ENCODE measurements around the gene MED17. TPM values are rescaled to one million over a fixed set of nuclear protein-coding genes. Genes with fewer than 3 reads are reported as not detected.

Gene MED17, protein sequence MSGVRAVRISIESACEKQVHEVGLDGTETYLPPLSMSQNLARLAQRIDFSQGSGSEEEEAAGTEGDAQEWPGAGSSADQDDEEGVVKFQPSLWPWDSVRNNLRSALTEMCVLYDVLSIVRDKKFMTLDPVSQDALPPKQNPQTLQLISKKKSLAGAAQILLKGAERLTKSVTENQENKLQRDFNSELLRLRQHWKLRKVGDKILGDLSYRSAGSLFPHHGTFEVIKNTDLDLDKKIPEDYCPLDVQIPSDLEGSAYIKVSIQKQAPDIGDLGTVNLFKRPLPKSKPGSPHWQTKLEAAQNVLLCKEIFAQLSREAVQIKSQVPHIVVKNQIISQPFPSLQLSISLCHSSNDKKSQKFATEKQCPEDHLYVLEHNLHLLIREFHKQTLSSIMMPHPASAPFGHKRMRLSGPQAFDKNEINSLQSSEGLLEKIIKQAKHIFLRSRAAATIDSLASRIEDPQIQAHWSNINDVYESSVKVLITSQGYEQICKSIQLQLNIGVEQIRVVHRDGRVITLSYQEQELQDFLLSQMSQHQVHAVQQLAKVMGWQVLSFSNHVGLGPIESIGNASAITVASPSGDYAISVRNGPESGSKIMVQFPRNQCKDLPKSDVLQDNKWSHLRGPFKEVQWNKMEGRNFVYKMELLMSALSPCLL
- polyA plus RNA-seq (ENCODE audit: low read depth in 6 of 6) = 10 to 100 TPM; 15.0 to 36.0 (median 19.2) TPM

DNA sequence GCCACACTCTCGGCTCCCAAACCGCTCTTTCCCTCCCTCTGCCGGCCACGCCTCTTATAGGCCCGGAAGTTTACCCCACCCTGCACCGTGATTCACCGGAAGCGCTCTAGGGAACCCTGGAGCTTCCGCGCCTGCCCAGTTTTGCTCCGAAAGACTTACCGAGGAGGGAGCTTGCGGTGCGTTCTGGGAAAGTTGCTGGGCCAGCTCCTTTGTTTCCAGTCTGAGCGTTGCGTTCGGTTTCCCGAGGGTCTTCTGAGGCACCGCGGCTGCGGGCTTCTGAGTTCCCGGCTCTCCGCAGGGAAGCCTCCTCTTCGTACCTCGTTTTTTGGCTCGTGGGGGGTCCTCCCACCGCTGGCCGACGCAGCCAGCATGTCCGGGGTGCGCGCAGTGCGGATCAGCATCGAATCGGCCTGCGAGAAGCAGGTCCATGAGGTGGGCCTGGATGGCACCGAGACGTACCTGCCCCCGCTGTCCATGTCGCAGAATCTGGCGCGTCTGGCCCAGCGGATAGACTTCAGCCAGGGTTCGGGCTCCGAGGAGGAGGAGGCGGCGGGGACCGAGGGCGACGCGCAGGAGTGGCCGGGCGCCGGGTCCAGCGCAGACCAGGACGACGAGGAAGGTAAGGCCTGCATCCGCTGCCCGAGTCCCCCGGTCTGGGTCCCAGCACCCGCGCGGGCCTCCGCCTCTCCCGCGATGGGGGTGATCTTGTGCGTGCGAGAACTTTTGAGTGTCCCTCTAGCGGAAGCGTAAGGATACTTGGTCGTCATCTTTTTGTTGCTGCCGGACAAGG lies at the start of gene MED17:
TSS of gene MED17 (plus strand) at position 138 of the 790 bp plus-strand sequence. CDS start at position 370, 232 bp downstream.
- H3K9me3 Mint-ChIP-seq = no peaks in the 10 kb centered on the region
- ATAC-seq (ENCODE audit: low read depth in 2 of 2) = peak; percentile 93
- peak within 1 kb of the TSS; percentile 90 to 100 (median 98) for H3K4me3 Mint-ChIP-seq
- H3K4me1 Mint-ChIP-seq = peaks cover 26 to 39% (median 37%) of the 10 kb centered on the region in 3 donors
- DNase-seq = peak; percentile 81
- peaks cover 0 to 13% of the 10 kb centered on the region in 2 donors for H3K36me3 Mint-ChIP-seq
- H3K27me3 Mint-ChIP-seq = no peaks in the 10 kb centered on the region
- peak within 1 kb of the TSS; percentile 79 to 97 (median 90) for H3K27ac Mint-ChIP-seq

DNA sequence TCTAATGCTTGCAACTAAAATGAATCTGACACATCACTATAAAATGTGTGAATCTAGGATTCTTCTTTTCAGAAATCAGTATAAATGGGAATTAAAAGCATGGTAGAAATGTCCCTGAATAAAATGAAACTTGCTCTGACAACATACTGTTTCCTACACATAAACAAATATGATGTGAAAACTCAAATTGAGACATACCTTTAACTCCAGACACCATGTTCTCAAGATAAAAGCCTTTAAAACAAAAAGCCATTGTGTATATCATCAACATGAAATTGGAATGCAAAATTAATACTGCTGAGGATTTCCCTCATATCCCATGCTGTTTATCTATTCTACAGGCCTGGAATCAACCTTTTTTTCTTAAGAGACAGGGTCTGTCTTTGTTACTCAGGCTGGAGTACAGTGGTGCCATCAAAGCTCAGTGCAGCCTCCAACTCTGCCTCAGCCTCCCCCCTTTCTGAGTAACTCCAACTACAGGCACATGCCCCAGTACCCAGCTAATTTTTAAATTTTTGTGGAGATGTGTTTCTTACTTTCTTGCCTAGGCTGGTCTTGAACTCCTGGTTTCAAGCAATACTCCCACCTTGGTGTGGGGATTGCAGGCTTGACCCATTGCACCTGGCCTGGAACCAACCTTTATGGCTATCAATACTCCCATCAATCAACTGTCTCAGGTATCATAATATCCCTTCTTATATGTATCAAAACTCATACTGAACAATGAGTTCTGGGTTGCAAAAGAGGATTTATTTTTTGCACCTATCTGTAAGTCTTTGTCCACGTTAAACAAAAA lies 49.5 kb upstream of the MED17 start:
- DNase-seq (no peak), ATAC-seq (ENCODE audit: low read depth in 2 of 2) (no peak)
- Mint-ChIP-seq H3K36me3 (peaks cover 14 to 22% of the 10 kb centered on the region in 2 donors), H3K27me3 (no peaks in the 10 kb centered on the region), H3K27ac (peak overlapping the region in 3 of 6 donors; percentile 23 to 79 (median 70)), H3K9me3 (no peaks in the 10 kb centered on the region), H3K4me1 (peaks cover 28 to 45% (median 30%) of the 10 kb centered on the region in 3 donors), H3K4me3 (peak overlapping the region in 2 of 8 donors; percentile 15 to 18)

DNA sequence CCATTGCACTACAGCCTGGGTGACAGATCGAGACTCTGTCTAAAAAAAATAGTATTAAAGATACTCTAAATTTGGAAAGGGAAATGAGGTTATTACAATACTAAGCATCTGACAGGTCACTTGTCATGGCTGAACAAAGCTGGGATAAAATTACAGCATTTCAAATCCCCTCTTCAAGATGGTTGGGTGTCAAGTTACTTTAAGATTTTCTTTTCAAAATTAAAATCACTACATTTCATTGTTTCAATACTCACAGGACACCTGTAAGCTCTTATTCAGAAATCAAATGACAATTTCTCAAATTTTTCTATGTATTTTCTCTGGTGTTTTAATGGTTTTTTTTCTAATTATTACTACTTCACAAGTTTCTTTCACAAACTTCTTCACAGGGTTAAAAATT lies 48.5 kb upstream of the MED17 start:
- H3K36me3 Mint-ChIP-seq = peaks cover 14 to 26% of the 10 kb centered on the region in 2 donors
- H3K4me3 Mint-ChIP-seq = no peak overlapping the region

DNA sequence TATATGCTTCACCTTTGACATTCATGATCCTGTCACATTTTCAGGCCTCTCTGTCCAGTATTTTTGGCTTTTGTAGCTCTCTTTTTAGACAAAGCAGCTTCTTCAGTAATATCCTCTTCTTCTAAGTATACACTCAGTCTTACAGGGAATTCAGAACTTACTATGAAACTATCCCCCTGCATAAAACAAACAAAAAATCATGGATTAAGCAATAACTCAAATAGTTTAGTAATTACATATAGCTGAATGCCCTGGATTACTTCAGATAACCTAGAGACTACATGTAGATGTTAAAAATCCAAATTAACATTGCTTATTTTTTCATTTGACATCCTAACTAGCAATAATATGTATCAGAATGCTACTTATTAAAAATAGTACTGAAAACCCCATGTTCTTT lies 48.0 kb upstream of the MED17 start:
- Mint-ChIP-seq H3K36me3 (peaks cover 14 to 26% of the 10 kb centered on the region in 2 donors), H3K27ac (peak overlapping the region in 3 of 6 donors; percentile 2 to 68 (median 66)), H3K4me1 (peaks cover 40 to 55% (median 41%) of the 10 kb centered on the region in 3 donors), H3K27me3 (no peaks in the 10 kb centered on the region), H3K9me3 (no peaks in the 10 kb centered on the region), H3K4me3 (no peak overlapping the region)
- DNase-seq (no peak), ATAC-seq (ENCODE audit: low read depth in 2 of 2) (no peak)

More for the DNA sequence above, 48.5 kb upstream of the MED17 start:
- no peaks in the 10 kb centered on the region for H3K27me3 Mint-ChIP-seq
- H3K4me1 Mint-ChIP-seq = peaks cover 36 to 53% (median 37%) of the 10 kb centered on the region in 3 donors
- DNase-seq = no peak
- no peaks in the 10 kb centered on the region for H3K9me3 Mint-ChIP-seq
- H3K27ac Mint-ChIP-seq = peak overlapping the region in 3 of 6 donors; percentile 66 to 69 (median 68)
- no peak for ATAC-seq (ENCODE audit: low read depth in 2 of 2)

DNA sequence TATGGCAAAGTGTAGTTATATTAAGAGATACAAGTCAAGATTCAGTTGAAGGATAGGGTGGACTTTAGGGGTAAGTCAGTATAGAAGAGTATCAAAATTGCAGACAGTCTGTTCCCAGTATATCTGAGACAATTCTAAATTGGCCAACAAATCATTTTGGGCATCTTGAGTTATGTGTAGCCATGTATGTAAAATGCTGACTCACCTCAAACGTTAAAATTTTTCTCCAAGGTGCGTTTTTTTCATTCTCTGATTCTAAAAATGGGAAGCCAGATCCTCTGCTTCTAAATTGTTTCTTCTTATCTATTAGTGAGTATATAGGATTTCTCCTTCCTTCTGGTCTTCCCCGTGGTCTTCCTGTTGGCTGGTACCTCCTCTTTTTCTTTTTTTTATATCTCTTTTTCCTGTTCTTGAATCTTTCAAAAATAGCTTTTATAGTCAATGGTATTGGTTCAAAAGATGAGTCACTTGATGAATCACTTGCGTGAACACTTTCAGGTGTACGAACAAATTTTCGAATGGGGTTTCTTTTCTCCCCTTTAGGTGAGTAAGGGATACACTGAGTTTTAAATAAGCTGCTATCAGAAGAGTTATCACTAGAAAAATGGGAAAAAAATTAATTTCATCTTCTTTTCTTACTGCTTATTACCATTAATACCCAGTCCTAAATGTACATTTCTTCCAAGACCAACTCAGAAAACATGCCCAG lies 46.0 kb upstream of the MED17 start:
- H3K36me3 Mint-ChIP-seq = peaks cover 14 to 26% of the 10 kb centered on the region in 2 donors
- peak overlapping the region in 5 of 6 donors; percentile 59 to 100 (median 84) for H3K27ac Mint-ChIP-seq
- H3K4me1 Mint-ChIP-seq = peaks cover 44 to 66% (median 52%) of the 10 kb centered on the region in 3 donors
- H3K27me3 Mint-ChIP-seq = no peaks in the 10 kb centered on the region
- no peak for ATAC-seq (ENCODE audit: low read depth in 2 of 2)
- DNase-seq = no peak
- no peaks in the 10 kb centered on the region for H3K9me3 Mint-ChIP-seq
- H3K4me3 Mint-ChIP-seq = peak overlapping the region in 7 of 8 donors; percentile 29 to 100 (median 97)

DNA sequence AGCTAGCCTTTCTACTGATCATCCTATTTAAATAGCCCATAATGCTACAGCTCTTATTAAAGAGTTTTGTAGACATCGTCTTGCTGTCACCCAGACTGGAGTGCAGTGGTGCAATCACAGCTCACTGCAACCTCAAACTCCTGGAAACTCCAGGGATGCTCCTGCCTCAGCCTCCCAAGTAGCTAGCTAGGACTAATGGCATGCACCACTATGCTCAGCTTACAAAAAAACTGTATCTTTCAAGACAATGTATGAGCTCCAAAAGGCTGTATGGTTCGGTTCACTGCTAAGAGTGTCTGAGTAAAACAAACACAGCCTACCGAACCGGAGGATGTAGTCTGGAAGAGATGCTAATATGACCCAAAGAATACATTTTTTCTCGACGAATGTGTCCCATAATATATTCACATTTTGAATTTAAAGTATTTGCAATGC lies 45.4 kb upstream of the MED17 start:
- Mint-ChIP-seq H3K4me1 (peaks cover 45 to 65% (median 52%) of the 10 kb centered on the region in 3 donors), H3K27ac (peak overlapping the region in 2 of 6 donors; percentile 67 to 100), H3K9me3 (no peaks in the 10 kb centered on the region), H3K4me3 (peak overlapping the region; percentile 42 to 100 (median 98)), H3K27me3 (no peaks in the 10 kb centered on the region), H3K36me3 (peaks cover 14 to 26% of the 10 kb centered on the region in 2 donors)
- DNase-seq = no peak
- no peak for ATAC-seq (ENCODE audit: low read depth in 2 of 2)

DNA sequence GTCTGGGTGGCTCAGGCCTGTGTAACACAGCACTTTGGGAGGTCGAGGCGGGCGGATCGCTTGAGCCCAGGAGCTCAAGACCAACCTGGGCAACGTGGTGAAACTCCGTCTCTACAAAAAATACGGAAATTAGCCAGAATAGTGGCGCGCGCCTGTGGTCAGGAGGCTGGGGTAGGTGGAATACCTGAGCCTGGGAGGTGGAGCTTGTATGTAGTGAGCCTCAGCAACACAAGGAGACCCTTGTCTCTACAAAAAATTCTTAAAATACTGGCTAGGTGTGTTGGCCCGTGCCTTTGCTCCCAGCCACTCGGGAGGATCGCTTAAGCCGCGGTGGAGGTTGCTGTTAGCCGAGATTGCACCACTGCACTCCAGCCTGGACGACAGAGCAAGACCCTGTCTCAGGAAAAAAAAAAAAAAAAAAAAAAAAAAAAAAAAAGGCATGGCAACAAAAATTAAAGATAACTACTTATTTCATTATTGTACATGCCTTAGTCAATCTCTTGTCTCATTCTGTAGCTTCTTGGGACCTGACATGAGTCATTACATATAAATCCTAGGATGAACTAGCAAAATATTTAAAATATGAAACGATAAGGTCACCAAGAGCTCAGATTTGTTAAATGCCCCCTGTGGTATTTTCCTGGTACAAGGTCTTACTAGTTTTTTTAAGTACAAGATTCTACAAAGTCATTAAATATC lies 43.9 kb upstream of the MED17 start:
- peaks cover 14 to 26% of the 10 kb centered on the region in 2 donors for H3K36me3 Mint-ChIP-seq
- H3K27me3 Mint-ChIP-seq = no peaks in the 10 kb centered on the region
- peaks cover 54 to 69% (median 56%) of the 10 kb centered on the region in 3 donors for H3K4me1 Mint-ChIP-seq
- H3K4me3 Mint-ChIP-seq = peak overlapping the region; percentile 97 to 100 (median 100)
- H3K27ac Mint-ChIP-seq = peak overlapping the region; percentile 99 to 100 (median 100)
- peak; percentile 8 for DNase-seq
- no peak for ATAC-seq (ENCODE audit: low read depth in 2 of 2)
- no peaks in the 10 kb centered on the region for H3K9me3 Mint-ChIP-seq

DNA sequence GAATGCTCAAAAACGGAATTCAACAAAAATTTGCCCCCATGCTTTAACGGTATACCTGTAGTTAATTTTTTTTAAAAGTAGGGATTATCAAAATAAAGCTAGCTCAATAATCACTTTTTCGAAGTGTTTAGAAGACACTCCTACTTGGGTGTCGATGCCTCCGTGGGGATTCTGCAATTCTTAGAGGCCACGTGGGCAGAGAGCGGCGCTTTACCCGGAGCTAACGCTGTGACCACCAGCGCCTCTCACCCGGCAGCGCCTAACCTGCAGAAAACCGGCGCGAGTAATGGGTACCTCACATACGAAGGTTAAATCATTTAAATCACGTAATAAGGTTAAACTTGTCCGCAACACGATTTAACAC lies 43.4 kb upstream of the MED17 start:
- Mint-ChIP-seq H3K36me3 (peaks cover 14 to 26% of the 10 kb centered on the region in 2 donors), H3K9me3 (no peaks in the 10 kb centered on the region), H3K27ac (peak overlapping the region; percentile 99 to 100 (median 100)), H3K4me1 (peaks cover 52 to 70% (median 57%) of the 10 kb centered on the region in 3 donors), H3K4me3 (peak overlapping the region; percentile 97 to 100 (median 100)), H3K27me3 (no peaks in the 10 kb centered on the region)
- DNase-seq (peak; percentile 53), ATAC-seq (ENCODE audit: low read depth in 2 of 2) (peak; percentile 53 to 58)

DNA sequence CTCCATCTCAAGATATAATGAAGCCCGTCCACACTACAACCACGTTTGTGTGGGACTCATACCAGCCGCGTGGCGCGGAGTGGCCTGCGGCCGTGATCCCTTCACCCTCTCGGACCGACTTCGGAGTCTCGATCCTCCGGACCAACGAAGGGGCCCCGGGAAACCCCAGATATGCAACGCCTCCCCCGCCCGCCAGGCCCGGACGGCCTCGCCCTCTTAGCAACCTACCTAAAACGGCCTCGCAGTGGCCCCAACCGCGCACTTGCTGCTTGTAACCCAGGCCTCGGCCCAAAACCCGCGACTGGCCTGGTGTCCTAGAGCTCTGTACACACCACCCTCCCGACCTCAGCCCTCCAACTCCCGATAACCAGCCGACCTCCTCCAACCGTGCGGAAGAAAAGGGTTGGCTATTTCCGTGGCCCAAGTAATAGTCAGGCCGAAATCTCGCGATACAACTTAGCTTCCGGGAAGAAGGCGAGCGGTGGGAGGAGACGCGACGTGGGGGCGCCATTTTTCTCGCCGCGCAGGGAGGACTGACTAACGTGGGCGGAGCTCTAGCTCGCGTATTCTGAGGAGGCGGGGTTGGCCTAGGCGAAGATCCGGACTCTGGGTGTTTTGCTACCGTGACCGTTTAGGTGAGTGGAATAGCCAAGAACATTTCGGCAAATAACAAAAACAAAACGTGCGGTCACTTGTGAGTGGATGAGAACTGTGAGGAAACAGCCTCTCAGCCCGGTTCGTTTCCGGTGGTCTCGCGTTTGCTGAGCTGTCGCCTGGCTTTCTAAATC lies 42.8 kb upstream of the MED17 start, which contains the start of the genes C11orf54 and TAF1D:
TSS of gene C11orf54 (plus strand) at position 579 of the 788 bp plus-strand sequence. CDS start 5,722 bp downstream, outside the sequence.
TSS of gene TAF1D (minus strand) at position 402 of the 788 bp plus-strand sequence. CDS start 2,191 bp downstream, outside the sequence.
- Mint-ChIP-seq H3K27ac (peak within 1 kb of the TSS; percentile 99 to 100 (median 100)), H3K9me3 (no peaks in the 10 kb centered on the region), H3K27me3 (no peaks in the 10 kb centered on the region), H3K4me1 (peaks cover 52 to 67% (median 54%) of the 10 kb centered on the region in 3 donors), H3K36me3 (peaks cover 14 to 26% of the 10 kb centered on the region in 2 donors), H3K4me3 (peak within 1 kb of the TSS; percentile 97 to 100 (median 100))
- ATAC-seq (ENCODE audit: low read depth in 2 of 2) (peak; percentile 82 to 86), DNase-seq (peak; percentile 97)

DNA sequence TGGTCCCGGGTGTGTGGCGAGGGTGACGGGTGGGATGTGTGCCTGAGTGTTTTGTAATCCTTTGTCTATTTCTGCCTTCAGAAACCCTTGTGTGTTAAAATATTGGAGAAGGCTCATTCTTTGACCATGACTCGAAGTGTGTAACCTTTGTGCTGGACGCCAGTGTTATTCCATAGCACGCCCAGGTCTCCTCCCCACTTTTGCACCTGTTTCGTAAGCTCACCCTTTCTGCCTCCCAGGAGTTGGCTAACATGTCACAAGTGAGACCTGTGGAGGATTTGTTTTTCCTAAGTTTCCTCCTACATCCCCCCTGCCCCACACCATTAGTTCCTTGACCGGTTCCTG lies 42.2 kb upstream of the MED17 start:
- Mint-ChIP-seq H3K9me3 (no peaks in the 10 kb centered on the region), H3K36me3 (peaks cover 14 to 26% of the 10 kb centered on the region in 2 donors), H3K27me3 (no peaks in the 10 kb centered on the region), H3K4me1 (peaks cover 52 to 67% (median 54%) of the 10 kb centered on the region in 3 donors), H3K4me3 (peak overlapping the region; percentile 97 to 100 (median 100)), H3K27ac (peak overlapping the region; percentile 99 to 100 (median 100))
- ATAC-seq (ENCODE audit: low read depth in 2 of 2) (no peak), DNase-seq (no peak)

Data from naive B cell (primary cell).